Karpas-422 (cell line): ENCODE results near the gene CDC42EP5. TPM values are rescaled to one million over a fixed set of nuclear protein-coding genes. Genes with fewer than 3 reads are reported as not detected.
"Not testable (repeated sequence)": the region's sequence is repeated elsewhere in the genome, so short reads cannot be mapped to it uniquely, and the experiment has no call there.

Experiments used
- DNase-seq: peaks from one replicate; pipeline ENCODE4 v3.0.0-alpha.2; 2015
- H2AFZ ChIP-seq: fragments of 200-600 bp; sonication (generic); 2 replicates; pipeline ENCODE4 v1.6.1; 2014; ENCODE audit warnings: antibody characterized with exemption, low read length, mixed read lengths
- H3K27ac ChIP-seq: fragments of 200-600 bp; sonication (generic); 2 replicates; pipeline ENCODE4 v1.5.1; 2014; ENCODE audit warnings: mild to moderate bottlenecking, low read length, moderate library complexity
- H3K27me3 ChIP-seq: fragments of 200-600 bp; sonication (generic); 2 replicates; pipeline ENCODE4 v1.6.1; 2014; ENCODE audit warnings: low read length, mixed read lengths
- H3K36me3 ChIP-seq: fragments of 200-600 bp; sonication (generic); 2 replicates; pipeline ENCODE4 v1.6.1; 2014; ENCODE audit warnings: low read length, mixed read lengths; ENCODE audit not compliant: insufficient read depth
- H3K4me1 ChIP-seq: fragments of 200-600 bp; sonication (generic); 2 replicates; pipeline ENCODE4 v1.6.1; 2014; ENCODE audit warnings: mild to moderate bottlenecking, low read length, mixed read lengths
- H3K4me2 ChIP-seq: fragments of 200-600 bp; sonication (generic); 2 replicates; pipeline ENCODE4 v1.6.1; 2014; ENCODE audit warnings: low read length, low read depth, mild to moderate bottlenecking; ENCODE audit not compliant: poor library complexity, severe bottlenecking
- H3K4me3 ChIP-seq: fragments of 200-600 bp; sonication (generic); 2 replicates; pipeline ENCODE4 v1.5.1; 2014; ENCODE audit warnings: mild to moderate bottlenecking, antibody characterized with exemption, low read length, mixed read lengths
- H3K79me2 ChIP-seq: fragments of 200-600 bp; sonication (generic); 2 replicates; pipeline ENCODE4 v1.6.1; 2014; ENCODE audit warnings: mild to moderate bottlenecking, low read length, mixed read lengths
- H3K9ac ChIP-seq: fragments of 200-600 bp; sonication (generic); 2 replicates; pipeline ENCODE4 v1.6.0; 2014; ENCODE audit warnings: low read length
- H3K9me2 ChIP-seq: fragments of 200-600 bp; sonication (generic), shearing (Covaris generic); replicated peaks from 2 replicates; pipeline ENCODE4 v1.6.0; 2014; ENCODE audit warnings: mild to moderate bottlenecking, low read length, moderate library complexity; ENCODE audit not compliant: insufficient read depth
- H3K9me3 ChIP-seq: fragments of 300-700, 200-600 bp; sonication (generic); 2 replicates; pipeline ENCODE4 v1.6.1; 2014; ENCODE audit warnings: low read length, mixed read lengths
- H4K20me1 ChIP-seq: fragments of 200-600 bp; sonication (generic); 2 replicates; pipeline ENCODE4 v1.6.1; 2014; ENCODE audit warnings: mild to moderate bottlenecking, antibody characterized with exemption, low read length, low read depth; ENCODE audit not compliant: insufficient read depth
- total RNA-seq: library from RNA; depleted of rRNA; stranded (reverse); fragments of >200 nt; shearing (Covaris generic); gene quantifications from 2 replicates; pipeline ENCODE4 v1.2.3, GENCODE V29; 2014; ENCODE audit warnings: low replicate concordance

CDC42EP5 gene
- total RNA-seq, 1 experiment from 2014 or later, result not detected

GRCh38 chr19:54449701-54450069, 23.4 kb downstream of the CDC42EP5 start:
- Histone ChIP-seq H3K27me3 (no peaks in the 10 kb centered on the region), H3K4me1 (peaks cover 21% of the 10 kb centered on the region), H3K9me2 (no peaks in the 10 kb centered on the region), H3K4me2 (peak overlapping the region; percentile 99), H3K27ac (peak overlapping the region; percentile 70; the same call in 1 of the 2 replicates), H4K20me1 (peaks cover 52% of the 10 kb centered on the region), H3K9me3 (no peaks in the 10 kb centered on the region), H3K79me2 (peaks cover 76% of the 10 kb centered on the region), H2AFZ (no peak overlapping the region), H3K4me3 (peak overlapping the region; percentile 95), H3K9ac (peak overlapping the region; percentile 93), H3K36me3 (peaks cover 50% of the 10 kb centered on the region)
- no peak for DNase-seq

GRCh38 chr19:54448774-54449700, 24.1 kb downstream of the CDC42EP5 start, which contains the start of gene LENG8:
LENG8 (plus strand) TSS chr19:54449199; CDS start chr19:54451345, 2,146 bp downstream.
- Histone ChIP-seq H3K9me2 (no peaks in the 10 kb centered on the region), H3K79me2 (peaks cover 75% of the 10 kb centered on the region), H3K4me1 (peaks cover 21% of the 10 kb centered on the region), H3K4me3 (peak within 1 kb of the TSS; percentile 95), H3K27ac (peak within 1 kb of the TSS; percentile 70), H3K36me3 (peaks cover 44% of the 10 kb centered on the region), H4K20me1 (peaks cover 46% of the 10 kb centered on the region), H2AFZ (peak within 1 kb of the TSS; percentile 51), H3K9ac (peak within 1 kb of the TSS; percentile 93), H3K4me2 (peak within 1 kb of the TSS; percentile 99), H3K9me3 (no peaks in the 10 kb centered on the region), H3K27me3 (no peaks in the 10 kb centered on the region)
- DNase-seq, result peak; percentile 100

GRCh38 chr19:54448040-54448773, 24.9 kb downstream of the CDC42EP5 start:
- H3K4me3 ChIP-seq, result peak overlapping the region; percentile 95
- peak overlapping the region; percentile 51 for H2AFZ ChIP-seq
- H3K9me3 ChIP-seq, result no peaks in the 10 kb centered on the region
- peaks cover 38% of the 10 kb centered on the region for H4K20me1 ChIP-seq
- H3K27me3 ChIP-seq, result no peaks in the 10 kb centered on the region
- DNase-seq, result peak; percentile 72
- peak overlapping the region; percentile 99 for H3K4me2 ChIP-seq
- H3K4me1 ChIP-seq, result peaks cover 21% of the 10 kb centered on the region
- H3K9me2 ChIP-seq, result no peaks in the 10 kb centered on the region
- H3K27ac ChIP-seq, result peak overlapping the region; percentile 70
- H3K79me2 ChIP-seq, result peaks cover 66% of the 10 kb centered on the region
- peaks cover 35% of the 10 kb centered on the region for H3K36me3 ChIP-seq
- H3K9ac ChIP-seq, result peak overlapping the region; percentile 93

DNA sequence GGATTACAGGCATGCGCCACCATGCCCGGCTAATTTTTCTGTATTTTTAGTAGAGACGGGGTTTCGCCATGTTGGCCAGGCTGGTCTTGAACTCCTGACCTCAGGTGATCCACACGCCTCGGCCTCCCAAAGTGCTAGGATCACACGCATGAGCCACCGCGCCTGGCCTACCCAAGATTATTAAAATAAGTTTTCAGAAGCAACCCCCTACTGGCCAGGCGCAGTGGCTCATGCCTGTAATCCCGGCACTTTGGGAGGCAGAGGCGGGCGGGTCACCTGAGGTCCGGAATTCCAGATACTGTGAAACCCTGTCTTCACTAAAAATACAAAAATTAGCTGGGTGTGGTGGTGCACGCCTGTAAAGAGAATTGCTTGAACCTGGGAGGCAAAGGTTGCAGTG, 26.7 kb downstream of the CDC42EP5 start:
- H3K27me3 ChIP-seq, H3K9me2 ChIP-seq, H3K9me3 ChIP-seq, H3K4me3 ChIP-seq, H3K27ac ChIP-seq, DNase-seq, H3K9ac ChIP-seq, H2AFZ ChIP-seq, H3K4me2 ChIP-seq: not testable (repeated sequence)
- Histone ChIP-seq H3K4me1 (peaks cover 21% of the 10 kb centered on the region), H3K79me2 (peaks cover 48% of the 10 kb centered on the region), H3K36me3 (peaks cover 17% of the 10 kb centered on the region; the same call in 1 of the 2 replicates), H4K20me1 (peaks cover 20% of the 10 kb centered on the region)

DNA sequence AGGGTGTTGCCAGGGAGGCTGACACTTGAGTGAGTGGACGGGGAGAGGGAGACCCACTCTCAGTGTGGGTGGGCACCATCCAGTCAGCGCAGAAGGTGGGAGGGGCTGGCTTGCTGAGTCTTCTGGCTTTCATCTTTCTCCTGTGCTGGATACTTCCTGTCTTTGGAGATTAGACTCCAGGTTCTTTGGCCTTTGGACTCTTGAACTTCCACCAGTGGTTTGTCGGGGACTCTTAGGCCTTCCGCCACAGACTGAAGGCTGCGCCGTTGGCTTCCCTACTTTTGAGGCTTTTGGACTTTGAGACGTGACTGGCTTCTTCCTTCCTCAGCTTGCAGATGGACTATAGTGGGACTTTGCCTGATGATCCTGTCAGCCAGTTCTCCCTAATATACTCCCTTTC, 28.4 kb downstream of the CDC42EP5 start:
- no peak overlapping the region for H3K4me2 ChIP-seq
- H4K20me1 ChIP-seq, result peaks cover 7% of the 10 kb centered on the region
- H2AFZ ChIP-seq, result no peak overlapping the region
- H3K4me3 ChIP-seq, result no peak overlapping the region
- H3K79me2 ChIP-seq, result peaks cover 37% of the 10 kb centered on the region
- peaks cover 11% of the 10 kb centered on the region; the same call in 1 of the 2 replicates for H3K36me3 ChIP-seq
- H3K27ac ChIP-seq, result no peak overlapping the region
- no peak for DNase-seq
- no peaks in the 10 kb centered on the region for H3K9me2 ChIP-seq
- H3K9ac ChIP-seq, result no peak overlapping the region
- no peaks in the 10 kb centered on the region for H3K27me3 ChIP-seq
- H3K9me3 ChIP-seq, result no peaks in the 10 kb centered on the region
- H3K4me1 ChIP-seq, result peaks cover 8% of the 10 kb centered on the region

DNA sequence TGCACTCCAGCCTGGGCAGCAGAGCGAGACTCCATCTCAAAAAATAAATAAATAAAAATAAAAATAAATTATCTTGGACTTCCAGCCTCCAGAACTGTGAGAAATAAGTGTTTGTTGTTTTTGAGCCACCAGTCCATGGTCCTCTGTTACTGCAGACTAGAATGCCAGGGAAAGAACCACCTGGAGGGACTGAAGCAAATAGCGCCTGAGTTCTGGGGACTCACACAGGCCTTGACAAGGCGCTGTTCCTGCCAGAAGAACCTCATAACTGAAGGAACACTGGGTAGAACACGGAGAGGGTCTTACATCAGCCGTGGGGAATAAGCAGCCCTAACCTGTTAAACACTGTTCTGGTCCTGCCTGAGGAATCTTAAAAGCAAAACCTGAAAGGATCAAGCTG, 32.5 kb downstream of the CDC42EP5 start:
- Histone ChIP-seq H3K9me2 (no peaks in the 10 kb centered on the region), H3K9ac (no peak overlapping the region), H3K4me3 (no peak overlapping the region), H3K4me2 (no peak overlapping the region), H3K36me3 (peaks cover 4% of the 10 kb centered on the region; the same call in 1 of the 2 replicates), H3K27me3 (no peaks in the 10 kb centered on the region), H3K79me2 (peaks cover 9% of the 10 kb centered on the region; the same call in 1 of the 2 replicates), H3K4me1 (no peaks in the 10 kb centered on the region), H4K20me1 (peaks cover 20% of the 10 kb centered on the region; the same call in 1 of the 2 replicates), H3K9me3 (no peaks in the 10 kb centered on the region), H2AFZ (no peak overlapping the region), H3K27ac (no peak overlapping the region)
- no peak for DNase-seq

- Histone ChIP-seq H3K36me3 (no peaks in the 10 kb centered on the region), H3K9me3 (no peaks in the 10 kb centered on the region), H2AFZ (no peak overlapping the region), H3K4me1 (no peaks in the 10 kb centered on the region), H3K27ac (no peak overlapping the region), H3K27me3 (no peaks in the 10 kb centered on the region), H3K4me2 (no peak overlapping the region), H3K4me3 (no peak overlapping the region), H3K9ac (no peak overlapping the region), H4K20me1 (peaks cover 28% of the 10 kb centered on the region; the same call in 1 of the 2 replicates), H3K9me2 (no peaks in the 10 kb centered on the region), H3K79me2 (peaks cover 6% of the 10 kb centered on the region; the same call in 1 of the 2 replicates)
- peak; percentile 87 for DNase-seq
Observed at GRCh38 chr19:54439174-54439851, 33.8 kb downstream of the CDC42EP5 start.
